ENCODE results near the gene COLEC11. TPM values are rescaled to one million over a fixed set of nuclear protein-coding genes. Genes with fewer than 3 reads are reported as not detected.
A peak's percentile ranks its signal among the peaks of the same experiment; 100 is the strongest.

COLEC11 gene
- total RNA-seq, 1 experiment from 2014 or later, result 1.3 TPM

DNA sequence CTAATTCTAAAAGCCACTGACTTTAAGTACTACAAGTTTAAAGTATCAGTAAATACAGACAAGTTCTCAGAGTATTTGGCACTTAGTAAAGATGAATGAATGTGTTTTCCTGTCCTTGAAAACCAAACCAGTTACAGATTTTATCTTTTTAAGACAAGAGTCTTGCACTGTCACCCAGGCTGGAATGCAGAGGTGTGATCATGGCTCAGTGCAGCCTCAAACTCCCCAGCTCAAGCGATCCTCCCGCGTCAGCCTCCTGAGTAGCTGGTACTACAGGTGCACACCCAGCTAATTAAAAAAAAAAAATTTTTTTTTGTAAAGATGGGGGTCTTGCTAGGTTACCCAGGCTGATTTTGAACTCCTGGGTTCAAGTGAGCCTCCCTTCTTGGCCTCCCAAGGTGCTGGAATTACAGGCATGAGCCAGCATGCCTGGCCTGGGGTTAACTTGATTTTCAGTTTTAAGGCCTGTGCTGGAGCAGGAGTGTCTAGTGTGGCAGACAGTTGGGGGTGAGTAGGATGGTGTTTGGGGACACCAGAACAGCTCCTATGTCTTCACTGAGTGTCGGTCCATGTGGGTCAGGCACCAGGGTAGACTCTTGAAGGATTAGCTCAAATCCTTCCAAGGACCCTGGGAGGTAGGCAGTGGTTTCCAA lies 10.2 kb upstream of the COLEC11 start (continued):
- TF ChIP-seq, protein P1, sequence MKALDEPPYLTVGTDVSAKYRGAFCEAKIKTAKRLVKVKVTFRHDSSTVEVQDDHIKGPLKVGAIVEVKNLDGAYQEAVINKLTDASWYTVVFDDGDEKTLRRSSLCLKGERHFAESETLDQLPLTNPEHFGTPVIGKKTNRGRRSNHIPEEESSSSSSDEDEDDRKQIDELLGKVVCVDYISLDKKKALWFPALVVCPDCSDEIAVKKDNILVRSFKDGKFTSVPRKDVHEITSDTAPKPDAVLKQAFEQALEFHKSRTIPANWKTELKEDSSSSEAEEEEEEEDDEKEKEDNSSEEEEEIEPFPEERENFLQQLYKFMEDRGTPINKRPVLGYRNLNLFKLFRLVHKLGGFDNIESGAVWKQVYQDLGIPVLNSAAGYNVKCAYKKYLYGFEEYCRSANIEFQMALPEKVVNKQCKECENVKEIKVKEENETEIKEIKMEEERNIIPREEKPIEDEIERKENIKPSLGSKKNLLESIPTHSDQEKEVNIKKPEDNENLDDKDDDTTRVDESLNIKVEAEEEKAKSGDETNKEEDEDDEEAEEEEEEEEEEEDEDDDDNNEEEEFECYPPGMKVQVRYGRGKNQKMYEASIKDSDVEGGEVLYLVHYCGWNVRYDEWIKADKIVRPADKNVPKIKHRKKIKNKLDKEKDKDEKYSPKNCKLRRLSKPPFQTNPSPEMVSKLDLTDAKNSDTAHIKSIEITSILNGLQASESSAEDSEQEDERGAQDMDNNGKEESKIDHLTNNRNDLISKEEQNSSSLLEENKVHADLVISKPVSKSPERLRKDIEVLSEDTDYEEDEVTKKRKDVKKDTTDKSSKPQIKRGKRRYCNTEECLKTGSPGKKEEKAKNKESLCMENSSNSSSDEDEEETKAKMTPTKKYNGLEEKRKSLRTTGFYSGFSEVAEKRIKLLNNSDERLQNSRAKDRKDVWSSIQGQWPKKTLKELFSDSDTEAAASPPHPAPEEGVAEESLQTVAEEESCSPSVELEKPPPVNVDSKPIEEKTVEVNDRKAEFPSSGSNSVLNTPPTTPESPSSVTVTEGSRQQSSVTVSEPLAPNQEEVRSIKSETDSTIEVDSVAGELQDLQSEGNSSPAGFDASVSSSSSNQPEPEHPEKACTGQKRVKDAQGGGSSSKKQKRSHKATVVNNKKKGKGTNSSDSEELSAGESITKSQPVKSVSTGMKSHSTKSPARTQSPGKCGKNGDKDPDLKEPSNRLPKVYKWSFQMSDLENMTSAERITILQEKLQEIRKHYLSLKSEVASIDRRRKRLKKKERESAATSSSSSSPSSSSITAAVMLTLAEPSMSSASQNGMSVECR (CRISPR knock-in tag; IDR thresholded peaks at IDR 0.05; ENCODE audit: borderline replicate concordance), result no peak
- no peak for TF ChIP-seq ZNF138 (CRISPR knock-in tag; conservative IDR thresholded peaks at IDR 0.05)
- TF ChIP-seq, protein P2, sequence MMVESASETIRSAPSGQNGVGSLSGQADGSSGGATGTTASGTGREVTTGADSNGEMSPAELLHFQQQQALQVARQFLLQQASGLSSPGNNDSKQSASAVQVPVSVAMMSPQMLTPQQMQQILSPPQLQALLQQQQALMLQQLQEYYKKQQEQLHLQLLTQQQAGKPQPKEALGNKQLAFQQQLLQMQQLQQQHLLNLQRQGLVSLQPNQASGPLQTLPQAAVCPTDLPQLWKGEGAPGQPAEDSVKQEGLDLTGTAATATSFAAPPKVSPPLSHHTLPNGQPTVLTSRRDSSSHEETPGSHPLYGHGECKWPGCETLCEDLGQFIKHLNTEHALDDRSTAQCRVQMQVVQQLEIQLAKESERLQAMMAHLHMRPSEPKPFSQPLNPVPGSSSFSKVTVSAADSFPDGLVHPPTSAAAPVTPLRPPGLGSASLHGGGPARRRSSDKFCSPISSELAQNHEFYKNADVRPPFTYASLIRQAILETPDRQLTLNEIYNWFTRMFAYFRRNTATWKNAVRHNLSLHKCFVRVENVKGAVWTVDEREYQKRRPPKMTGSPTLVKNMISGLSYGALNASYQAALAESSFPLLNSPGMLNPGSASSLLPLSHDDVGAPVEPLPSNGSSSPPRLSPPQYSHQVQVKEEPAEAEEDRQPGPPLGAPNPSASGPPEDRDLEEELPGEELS (CRISPR knock-in tag; IDR thresholded peaks at IDR 0.05), result no peak
- TF ChIP-seq, protein P3, sequence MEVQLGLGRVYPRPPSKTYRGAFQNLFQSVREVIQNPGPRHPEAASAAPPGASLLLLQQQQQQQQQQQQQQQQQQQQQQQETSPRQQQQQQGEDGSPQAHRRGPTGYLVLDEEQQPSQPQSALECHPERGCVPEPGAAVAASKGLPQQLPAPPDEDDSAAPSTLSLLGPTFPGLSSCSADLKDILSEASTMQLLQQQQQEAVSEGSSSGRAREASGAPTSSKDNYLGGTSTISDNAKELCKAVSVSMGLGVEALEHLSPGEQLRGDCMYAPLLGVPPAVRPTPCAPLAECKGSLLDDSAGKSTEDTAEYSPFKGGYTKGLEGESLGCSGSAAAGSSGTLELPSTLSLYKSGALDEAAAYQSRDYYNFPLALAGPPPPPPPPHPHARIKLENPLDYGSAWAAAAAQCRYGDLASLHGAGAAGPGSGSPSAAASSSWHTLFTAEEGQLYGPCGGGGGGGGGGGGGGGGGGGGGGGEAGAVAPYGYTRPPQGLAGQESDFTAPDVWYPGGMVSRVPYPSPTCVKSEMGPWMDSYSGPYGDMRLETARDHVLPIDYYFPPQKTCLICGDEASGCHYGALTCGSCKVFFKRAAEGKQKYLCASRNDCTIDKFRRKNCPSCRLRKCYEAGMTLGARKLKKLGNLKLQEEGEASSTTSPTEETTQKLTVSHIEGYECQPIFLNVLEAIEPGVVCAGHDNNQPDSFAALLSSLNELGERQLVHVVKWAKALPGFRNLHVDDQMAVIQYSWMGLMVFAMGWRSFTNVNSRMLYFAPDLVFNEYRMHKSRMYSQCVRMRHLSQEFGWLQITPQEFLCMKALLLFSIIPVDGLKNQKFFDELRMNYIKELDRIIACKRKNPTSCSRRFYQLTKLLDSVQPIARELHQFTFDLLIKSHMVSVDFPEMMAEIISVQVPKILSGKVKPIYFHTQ (CRISPR knock-in tag; IDR thresholded peaks at IDR 0.05), result no peak
- TF ChIP-seq FOXJ3 (CRISPR knock-in tag; IDR thresholded peaks at IDR 0.05; ENCODE audit: borderline replicate concordance), result no peak

DNA sequence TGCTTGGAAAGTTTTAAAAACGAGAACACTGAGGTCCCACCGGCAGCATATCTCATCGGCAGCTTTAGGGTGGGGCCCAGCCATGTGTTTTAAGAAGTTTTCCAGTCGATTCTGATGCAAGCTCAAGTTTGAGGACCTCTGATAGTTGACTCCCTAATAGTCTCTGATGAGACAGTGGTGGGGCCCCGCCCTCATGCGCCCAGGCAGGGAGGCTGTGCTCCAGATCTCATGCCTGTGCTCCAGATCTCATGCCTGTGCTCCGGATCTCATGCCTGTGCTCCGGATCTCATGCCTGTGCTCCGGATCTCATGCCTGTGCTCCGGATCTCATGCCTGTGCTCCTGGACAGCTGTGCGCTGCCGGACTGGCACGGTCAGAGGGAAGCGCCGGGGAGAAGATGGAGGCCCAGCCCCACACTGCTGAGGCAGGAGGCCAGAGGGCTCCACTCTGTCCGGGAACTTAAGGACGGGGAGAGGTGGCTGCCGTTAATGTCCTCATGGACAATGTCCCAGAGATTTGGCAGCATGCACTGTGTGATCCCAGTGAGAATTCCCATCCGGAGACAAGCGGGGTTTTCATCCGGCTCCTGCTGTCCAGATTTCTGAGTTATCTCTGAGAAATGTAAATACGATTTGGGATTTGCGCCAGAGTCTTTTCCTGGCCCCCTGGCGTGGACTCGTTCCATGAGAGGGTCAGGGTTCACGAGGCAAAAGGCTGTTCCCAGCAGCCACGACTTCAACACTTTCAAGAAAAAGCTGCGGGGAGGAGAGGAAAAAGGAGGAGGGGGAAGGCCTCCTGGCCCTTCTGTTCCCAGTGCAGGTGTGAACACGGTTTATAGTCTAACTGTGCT lies 9.4 kb upstream of the COLEC11 start:
- ATAC-seq, result no peak
- Mint-ChIP-seq H3K4me1 (no peaks in the 10 kb centered on the region), H3K4me3 (no peak overlapping the region), H3K27ac (no peak overlapping the region), H3K9me3 (peaks cover 3% of the 10 kb centered on the region), H3K27me3 (ENCODE audit: low read depth) (no peaks in the 10 kb centered on the region), H3K36me3 (peaks cover 46% of the 10 kb centered on the region)
- TF ChIP-seq NFATC4 (CRISPR knock-in tag; IDR thresholded peaks at IDR 0.05) (no peak), HMGA2 (CRISPR knock-in tag; IDR thresholded peaks at IDR 0.05) (no peak), ZNF263 (CRISPR knock-in tag; IDR thresholded peaks at IDR 0.05; ENCODE audit: low read depth) (0 out of 2 replicates have a peak, but pooled peaks have one; percentile 31)
- TF ChIP-seq, protein P4, sequence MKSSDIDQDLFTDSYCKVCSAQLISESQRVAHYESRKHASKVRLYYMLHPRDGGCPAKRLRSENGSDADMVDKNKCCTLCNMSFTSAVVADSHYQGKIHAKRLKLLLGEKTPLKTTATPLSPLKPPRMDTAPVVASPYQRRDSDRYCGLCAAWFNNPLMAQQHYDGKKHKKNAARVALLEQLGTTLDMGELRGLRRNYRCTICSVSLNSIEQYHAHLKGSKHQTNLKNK (CRISPR knock-in tag; IDR thresholded peaks at IDR 0.05), result no peak
- TF ChIP-seq, protein P3 (CRISPR knock-in tag; IDR thresholded peaks at IDR 0.05), result no peak
- ChIA-PET POLR2A (no interaction called here), CTCF (no interaction called here)
- no peak for DNase-seq (ENCODE audit: low spot score)
